ENCODE data around the gene ESCO1. TPM values are rescaled to one million over a fixed set of nuclear protein-coding genes. Genes with fewer than 3 reads are reported as not detected.
"Not testable (repeated sequence)": the region's sequence is repeated elsewhere in the genome, so short reads cannot be mapped to it uniquely, and the experiment has no call there.

ESCO1 gene
- polyA plus RNA-seq, 1 donor, result 28.7 TPM

DNA sequence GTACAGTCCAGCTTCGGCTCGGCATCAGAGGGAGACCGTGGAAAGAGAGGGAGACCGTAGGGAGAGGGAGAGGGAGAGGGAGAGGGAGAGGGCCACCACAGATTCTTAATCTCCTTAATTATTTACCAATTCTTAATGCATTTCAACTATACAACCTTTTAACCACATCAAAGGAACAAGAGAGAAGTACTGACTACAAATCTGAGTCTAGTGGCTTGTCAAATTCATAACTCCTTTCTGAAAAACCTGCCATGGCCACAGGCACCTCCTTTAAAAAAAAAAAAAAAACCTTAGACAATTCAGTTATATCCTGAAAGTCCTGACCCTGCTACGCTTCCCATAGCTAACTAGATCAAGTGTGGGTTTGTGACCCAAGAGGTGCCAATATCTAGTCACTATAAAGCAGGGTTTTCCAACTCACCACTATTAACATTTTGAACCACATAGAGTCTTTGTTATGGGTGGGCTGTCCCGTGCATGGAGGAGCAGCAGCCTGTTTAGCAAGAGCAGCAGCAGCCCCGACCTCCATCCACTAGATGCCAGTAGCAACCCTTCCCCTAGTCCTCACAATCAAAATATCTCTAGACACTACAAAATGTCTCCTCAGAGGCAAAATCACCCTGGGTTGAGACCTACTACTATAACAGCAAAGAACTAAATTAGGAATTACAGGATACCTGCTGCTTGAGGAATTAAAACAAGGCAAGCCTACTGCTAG lies 6.8 kb downstream of the ESCO1 start:
- no peak for DNase-seq

DNA sequence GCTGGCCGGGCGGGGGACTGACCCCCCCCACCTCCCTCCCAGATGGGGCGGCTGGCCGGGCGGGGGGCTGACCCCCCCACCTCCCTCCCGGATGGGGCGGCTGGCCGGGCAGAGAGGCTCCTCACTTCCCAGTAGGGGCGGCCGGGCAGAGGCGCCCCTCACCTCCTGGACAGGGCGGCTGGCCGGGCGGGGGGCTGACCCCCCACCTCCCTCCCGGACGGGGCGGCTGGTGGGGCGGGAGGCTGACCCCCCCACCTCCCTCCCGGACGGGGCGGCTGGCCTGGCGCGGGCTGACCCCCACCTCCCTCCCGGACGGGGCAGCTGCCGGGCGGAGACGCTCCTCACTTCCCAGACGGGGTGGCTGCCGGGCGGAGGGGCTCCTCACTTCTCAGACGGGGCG lies 8.1 kb downstream of the ESCO1 start:
- not testable (repeated sequence) for DNase-seq

DNA sequence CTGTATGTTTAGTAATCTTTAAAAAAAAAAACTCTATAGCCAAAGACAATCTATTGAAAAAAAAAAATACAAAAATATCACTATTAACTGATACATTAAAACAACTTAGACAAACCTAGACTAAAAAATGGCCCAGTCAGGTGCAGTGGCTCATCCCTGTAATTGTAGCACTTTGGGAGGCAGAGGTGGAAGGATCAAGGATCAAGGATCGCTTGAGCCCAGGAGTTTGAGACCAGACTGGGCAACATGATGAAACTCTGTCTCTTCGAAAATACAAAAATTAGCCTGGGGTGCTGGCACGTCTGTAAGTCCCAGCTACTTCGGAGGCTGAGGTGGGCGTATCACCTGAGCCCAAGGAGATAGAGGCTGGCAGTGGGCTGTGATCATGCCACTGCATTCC lies 16.1 kb downstream of the ESCO1 start:
- no peak for DNase-seq

DNA sequence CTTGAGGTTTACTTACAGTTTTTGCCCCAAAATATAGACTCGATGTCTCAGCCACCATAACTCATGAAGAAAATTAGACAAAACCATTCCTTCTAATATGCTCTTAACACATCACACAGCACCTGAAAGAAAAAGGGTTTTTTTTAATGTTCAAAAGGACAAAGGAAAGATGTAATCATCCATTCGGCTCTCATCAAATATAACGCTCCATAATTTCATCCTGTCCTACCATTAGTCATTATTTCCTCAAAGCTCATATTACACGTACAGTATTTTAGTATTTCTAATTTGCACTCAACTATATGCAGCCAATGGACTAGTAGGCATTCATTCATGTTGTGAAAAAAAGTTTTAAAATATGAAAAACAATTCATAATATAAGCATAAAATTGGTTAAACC lies 24.8 kb downstream of the ESCO1 start:
- no peak for DNase-seq

DNA sequence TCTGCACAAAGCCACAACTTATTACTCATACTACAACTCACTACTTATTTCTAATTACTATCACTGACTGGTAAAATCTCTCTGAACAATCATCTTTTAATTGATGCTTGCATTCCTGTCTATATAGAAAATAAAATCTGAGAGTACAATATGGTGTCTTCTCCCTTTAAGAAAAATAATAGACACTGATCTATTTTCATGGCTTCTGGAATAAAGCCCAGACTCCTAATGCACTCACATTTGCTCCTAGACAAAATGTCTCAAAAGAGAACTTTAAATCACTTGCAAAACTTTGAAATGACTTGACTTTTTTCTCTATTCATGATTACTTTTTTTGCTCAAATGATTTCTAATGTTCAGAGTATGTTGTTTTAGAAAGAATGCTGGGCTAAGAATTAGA lies 28.7 kb downstream of the ESCO1 start:
- DNase-seq, result no peak

DNA sequence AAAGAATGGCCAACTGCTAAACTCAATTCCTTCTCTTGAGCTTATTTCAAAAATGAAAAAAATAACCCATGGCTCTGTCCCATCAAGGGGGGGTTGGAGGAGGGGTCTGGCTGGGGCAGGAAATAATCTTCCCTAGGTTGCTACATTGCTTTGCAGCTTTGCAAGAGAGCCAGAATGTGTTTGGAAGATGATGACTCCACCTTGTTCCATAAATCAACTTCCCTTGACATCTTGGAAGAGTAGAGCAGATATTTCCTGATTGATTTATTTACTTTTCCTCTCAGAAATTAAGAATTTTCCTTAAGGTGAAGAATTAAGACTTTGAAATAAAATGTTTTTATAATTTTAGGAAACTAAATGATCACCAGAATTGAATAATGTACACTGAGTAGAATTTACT lies 41.3 kb downstream of the ESCO1 start:
- DNase-seq, result no peak

DNA sequence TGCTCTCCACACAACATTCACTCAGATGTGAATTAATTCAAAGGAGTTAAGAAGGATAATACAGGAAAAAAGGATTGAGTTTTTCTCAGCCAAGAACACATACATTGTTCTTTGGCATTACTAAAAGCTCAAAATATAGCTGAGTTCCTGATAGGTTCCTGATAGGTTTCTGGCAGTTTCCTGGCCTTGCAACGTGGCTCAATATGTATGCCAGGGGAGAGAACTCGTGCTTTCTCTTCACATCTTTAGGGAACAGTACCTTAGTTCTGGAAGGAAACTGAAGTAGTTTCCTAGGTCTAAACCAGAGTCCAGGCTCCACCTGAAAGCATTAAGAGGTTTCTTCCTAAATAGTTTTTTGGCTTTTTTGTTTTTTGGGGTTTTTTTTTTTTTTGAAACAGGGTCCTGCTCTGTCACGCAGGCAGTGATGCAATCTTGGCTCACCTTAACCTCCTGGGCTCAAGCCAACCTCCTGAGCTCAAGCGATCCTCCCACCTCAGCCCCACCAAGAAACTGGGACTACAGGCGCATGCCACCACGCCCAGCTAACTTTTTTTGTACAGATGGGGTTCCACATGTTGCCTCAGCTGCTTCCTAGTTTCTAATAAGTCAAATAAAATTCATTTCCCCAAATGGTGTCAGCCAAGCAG lies 42.8 kb downstream of the ESCO1 start:
- no peak for DNase-seq

DNA sequence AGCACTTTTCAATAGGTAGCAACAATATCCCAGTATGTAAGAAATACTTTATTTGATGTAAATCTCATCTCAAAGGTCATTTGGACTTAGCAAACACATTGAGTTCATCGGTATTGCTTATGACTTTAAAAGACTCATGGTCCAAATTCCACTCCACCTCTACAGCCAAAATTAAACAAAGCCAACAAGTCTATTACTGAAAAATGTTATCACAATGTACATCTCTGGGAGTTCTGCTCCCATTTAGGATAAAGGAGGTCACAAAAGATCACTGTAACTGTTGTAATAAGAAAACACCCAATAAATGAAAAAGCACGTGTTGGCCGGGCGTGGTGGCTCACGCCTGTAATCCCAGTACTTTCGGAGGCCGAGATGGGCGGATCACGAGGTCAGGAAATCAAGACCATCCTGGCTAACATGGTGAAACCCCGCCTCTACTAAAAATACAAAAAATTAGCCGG lies 50.0 kb downstream of the ESCO1 start:
- no peak for DNase-seq

DNA sequence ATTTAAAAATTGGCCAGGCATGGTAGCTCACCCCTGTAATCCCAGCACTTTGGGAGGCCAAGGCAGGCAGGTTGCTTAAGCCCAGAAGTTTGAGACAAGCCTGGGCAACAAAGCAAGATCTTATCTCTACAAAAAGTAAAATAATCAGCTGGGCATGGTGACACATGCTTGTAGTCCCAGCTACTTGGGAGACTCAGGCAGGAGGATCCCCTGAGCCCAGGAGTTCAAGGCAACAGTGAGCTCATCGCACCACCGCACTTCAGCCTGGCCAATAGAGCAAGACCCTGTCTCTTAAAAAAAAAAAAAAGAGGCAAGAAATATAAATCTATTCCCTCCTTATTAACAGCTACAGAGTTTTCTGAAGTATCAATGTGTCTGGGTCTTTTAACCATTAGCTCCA lies 51.9 kb downstream of the ESCO1 start:
- DNase-seq, result no peak

DNA sequence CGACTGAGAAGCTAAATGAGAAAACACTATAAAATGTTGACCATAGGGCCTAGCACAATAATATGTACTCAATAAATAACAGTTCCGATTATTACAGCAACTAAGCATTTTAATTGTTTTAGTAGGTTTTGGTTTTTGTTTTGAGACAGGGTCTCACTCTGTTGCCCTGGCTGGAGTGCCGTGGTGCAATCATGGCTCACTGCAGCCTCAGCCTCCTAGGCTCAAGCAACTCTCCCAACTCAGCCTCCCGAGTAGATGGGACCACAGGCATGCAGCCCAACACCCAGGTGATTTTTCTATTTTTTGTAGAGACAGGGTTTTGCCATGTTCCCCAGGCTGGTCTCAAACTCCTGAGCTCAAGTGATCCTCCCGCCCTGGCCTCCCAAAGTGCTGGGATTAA lies 54.1 kb downstream of the ESCO1 start:
- no peak for DNase-seq

DNA sequence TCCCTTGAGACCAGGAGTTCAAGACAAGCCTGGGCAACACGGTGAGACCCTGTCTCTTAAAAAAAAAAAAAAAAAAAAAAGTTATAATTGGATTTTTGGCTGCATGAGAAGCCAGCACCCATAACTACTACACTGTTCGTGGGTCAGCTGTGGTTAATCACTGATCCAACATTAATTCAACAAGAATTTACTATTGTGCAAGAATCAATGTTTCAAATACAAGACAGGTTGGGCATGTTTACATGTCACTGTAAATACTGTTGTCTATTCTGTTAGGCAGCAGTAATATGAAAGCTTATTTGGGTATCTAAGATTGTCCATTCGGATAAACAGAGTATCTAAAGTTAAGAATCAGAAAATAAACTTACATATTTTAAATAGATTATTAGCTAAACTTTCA lies 62.3 kb downstream of the ESCO1 start:
- no peak for DNase-seq

DNA sequence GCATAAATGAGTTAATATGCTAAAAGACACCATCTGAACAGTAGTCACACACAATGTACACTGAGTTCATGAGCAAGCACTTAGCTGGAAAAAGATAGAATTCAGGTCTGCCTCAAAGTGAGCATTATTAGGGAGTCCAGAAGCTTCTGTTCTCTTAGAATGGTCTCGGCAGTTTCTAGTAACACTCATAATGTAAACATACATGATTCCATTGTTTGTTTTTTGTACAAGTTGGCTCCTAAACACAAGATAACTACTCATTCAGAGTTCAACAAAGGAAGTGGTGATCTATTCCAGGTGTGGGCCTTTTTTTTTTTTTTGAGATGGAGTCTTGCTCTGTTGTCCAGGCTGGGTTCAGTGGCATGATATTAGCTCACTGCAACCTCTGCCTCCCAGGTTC lies 66.2 kb downstream of the ESCO1 start:
- no peak for DNase-seq

DNA sequence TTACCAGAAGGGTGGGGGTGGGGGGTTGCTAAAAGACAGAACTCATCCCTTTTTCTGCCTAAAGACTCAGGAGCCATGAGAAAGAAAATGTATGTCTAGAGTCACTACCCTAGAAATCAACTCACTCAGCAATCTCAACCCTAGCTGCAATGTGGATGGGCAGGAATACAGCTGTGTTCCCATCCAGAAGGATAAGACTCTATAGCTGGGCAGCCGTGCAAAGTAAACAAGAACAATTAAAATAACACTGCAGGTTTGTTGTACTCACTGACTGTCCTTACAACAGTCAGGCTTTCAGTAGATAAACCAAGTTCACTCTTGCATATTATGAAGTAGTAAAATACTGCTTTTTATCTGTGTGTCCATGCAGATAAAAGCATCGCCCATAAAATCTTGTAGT lies 74.0 kb downstream of the ESCO1 start:
- DNase-seq, result no peak

DNA sequence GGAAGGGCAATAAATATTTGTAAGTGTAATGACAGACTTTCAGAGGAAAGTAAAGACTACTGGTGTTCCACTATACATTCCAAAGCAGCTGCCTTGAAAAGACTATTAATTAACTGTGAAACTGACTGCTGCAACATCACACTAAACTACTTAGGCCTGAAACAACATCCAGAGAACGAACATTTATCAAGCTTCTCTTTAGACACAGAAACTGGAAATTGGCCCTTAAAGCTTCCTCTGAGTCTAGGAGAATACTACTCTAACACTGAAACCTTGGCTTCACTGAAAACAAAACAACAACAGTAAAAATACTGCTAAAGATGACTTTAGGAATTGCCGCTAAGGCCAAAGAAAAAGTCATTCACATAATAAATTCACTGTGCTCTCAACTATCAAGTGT lies 74.6 kb downstream of the ESCO1 start:
- peak; percentile 27 for DNase-seq

DNA sequence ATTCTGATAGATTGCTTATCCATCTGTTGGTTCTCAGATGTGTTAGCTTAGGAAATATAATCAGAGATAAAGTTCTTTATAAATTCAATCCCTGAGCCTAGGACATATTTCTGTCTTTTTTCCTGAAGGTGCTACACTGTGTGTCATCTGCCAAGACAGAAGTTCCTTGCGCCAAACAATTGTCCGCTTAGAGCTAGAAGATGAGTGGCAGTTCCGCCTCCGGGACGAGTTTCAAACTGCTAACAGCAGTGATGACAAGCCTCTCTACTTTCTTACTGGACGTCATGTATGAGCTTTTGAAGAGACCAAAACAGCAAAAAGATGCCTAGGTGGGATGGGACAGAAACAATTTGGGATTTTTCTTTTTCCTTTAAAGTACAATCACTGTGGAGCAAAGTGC lies 78.0 kb downstream of the ESCO1 start:
- no peak for DNase-seq

DNA sequence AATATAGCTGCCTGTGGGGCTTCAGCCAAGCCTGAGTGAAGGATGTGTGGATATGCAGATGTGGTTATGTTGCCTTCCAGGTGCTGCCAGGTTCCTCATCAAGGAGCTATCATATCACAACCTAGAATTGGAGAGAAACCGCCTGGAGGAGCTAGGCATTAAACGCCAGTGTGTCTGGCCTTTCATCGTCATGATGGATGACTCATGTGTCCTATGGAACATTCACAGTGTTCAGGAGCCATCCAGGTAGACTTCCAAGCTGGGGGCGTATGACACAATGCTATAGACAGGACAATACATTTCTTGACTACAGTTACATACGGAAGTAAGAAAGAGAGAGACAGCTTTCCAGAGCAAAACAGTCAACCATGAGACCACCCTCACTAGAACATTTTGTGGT lies 86.8 kb downstream of the ESCO1 start:
- no peak for DNase-seq

DNA sequence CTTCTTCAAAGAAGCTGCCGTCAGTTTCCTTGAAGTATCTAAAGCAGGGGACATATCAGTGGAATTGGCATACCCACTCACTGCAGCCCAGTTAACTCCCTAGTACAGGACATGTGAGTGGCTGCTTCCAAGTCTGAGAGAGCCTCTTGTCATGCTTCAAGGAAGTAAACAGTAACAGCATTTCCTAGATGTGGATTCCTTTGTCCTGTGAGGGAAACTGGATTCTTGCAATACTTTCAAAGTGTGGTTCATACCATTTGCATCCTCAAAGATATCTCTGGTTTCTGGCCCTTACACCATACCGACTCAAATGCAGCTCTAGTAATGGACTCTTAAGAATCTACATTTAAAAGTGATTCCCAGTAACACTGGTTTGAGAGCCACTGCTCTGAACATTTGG lies 87.2 kb downstream of the ESCO1 start:
- DNase-seq, result no peak

DNA sequence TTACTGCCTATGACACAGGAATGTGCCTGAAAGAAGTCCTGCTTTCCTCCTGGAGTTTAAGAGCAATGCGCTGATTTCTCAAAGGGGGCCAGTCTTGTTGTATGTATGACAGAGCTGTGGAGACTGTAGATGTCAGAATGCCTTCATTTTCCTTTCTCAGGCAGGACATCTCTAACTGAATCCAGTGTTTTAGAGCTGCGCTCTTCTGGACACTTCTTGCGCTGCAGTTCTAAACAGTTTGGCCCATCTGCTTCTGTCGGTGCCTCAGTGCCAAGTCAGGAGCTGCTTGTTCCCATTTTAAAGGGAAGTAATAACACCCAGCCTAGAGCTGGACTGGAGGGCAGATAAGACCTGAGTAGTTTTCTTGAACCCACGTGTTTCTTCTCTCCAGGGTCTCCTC lies 91.4 kb downstream of the ESCO1 start:
- no peak for DNase-seq

DNA sequence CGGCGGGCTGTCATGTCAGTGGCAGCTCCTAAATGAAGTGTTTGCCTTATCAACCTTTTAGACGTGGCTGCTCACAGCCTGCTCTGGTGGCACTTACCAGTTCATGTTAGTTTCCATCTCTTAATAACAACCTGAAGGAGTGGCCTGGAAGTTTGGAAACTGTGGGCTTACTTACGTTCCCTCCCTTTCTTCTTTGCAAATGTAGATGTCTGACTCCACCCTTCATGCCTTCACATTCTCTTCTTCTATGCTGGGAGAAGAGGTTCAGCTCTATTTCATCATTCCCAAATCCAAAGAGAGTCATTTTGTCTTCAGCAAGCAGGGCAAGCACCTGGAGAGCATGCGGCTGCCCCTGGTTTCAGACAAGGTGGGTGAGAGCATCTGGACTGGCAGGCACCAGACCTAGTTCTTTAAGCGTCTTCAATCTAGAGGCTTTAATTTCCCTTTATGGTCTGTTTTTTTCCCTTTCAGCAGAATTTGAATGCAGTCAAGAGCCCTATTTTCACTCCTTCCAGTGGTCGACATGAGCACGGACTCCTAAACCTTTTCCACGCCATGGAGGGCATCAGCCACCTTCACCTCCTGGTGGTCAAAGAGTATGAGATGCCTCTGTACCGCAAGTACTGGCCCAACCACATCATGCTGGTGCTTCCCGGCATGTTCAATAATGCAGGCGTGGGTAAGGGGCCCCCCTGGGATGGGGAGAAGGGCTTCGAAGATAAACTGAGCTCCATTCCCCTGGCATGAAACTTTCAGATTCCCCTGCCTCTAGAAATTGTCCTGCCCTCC lies 92.4 kb downstream of the ESCO1 start:
- no peak for DNase-seq

DNA sequence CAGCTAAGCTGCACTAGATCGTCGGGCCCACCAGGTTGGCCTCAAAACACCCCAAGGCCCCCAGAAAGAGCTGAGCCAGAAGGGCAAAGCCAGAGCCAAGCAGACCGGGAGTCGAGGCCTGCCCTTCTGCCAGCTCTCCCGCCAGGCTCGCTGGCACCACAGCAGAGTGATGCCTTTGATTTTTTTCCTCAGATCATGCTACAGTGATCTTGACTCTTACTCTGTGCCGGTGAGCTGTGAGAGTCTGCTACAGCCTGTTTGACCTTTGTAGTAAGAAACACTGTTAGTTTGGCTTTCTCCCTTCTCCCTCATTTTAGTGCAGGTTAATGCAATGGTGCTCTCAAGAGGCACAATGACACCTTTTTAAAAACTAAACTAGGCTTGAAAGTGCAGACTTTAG lies 97.8 kb downstream of the ESCO1 start:
- DNase-seq, result no peak

DNA sequence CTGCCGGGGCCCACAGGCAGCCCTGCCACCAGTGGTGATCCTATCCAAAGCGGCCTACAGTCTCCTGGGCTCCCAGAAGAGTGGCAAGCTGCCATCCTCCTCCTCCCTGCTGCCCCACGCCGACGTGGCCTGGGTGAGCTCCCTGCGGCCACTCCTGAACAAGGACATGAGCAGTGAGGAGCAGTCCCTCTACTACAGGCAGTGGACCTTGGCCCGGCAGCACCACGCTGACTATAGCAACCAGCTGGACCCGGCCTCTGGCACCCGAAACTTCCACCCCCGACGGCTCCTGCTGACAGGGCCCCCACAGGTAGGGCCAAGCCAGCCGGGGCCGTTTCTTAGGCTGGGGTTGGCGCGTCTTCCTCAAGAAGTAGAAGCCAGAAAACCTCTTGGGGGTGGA lies 100.5 kb downstream of the ESCO1 start:
- DNase-seq, result no peak

DNA sequence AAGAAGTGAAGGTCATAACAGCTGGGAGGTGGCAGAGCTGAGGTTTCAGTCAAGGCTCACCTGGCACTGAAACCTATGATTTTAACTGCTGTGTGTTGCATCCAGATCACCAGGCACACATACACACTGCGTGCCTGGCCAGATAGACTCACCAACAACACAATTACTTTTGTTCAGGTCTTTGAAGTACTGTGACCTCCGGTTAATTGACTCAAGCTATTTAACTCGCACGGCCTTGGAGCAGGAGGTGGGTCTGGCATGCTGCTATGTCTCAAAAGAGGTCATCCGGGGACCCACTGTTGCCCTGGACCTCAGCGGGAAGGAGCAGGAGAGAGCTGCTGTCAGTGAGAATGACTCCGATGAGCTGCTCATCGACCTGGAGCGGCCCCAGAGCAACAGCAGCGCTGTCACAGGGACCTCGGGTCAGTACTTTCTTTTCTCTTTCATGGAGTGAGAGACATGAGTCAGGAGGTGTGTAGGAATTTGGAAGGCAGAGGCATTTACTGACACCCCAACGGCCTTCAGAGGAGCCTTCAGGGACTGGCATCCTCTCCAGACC lies 104.1 kb downstream of the ESCO1 start:
- DNase-seq, result no peak

DNA sequence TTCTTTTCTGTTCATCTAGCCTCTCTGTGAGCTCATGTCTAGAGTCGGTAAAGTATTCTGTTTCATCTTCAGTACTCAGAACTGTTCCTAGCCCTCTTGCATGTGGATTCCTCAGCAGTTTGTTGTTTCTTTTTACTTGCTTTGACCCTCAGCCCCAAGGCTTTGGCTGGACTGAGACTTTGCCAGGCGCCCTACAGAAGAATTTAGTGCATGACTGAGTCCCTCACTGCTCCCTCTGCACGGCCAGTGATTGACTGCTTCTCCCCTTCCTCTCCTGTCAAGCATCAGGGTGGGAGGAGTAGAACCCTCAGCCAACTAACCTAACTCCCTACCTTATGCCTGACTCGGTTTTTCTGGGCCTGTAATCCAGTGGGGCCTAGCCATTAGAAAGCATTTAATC lies 109.8 kb downstream of the ESCO1 start:
- no peak for DNase-seq
